Adipocyte (in vitro differentiated cells): ENCODE measurements around the gene WBP1.
"Not testable (repeated sequence)": the region's sequence is repeated elsewhere in the genome, so short reads cannot be mapped to it uniquely, and the experiment has no call there.

Experiments
- DNase-seq: peaks from one replicate; pipeline ENCODE4 v3.0.0-alpha.2; 2015; ENCODE audit warnings: low read depth
- H3K27me3 ChIP-seq: replicated peaks from 2 replicates; pipeline ENCODE4 v1.7.0; 2013; ENCODE audit warnings: mild to moderate bottlenecking, low read length, moderate library complexity; ENCODE audit not compliant: control insufficient read depth, insufficient read depth
- H3K36me3 ChIP-seq: 2 replicates; pipeline ENCODE4 v1.7.0; 2013; ENCODE audit warnings: low read length, mild to moderate bottlenecking, moderate library complexity; ENCODE audit not compliant: control insufficient read depth, insufficient read depth, severe bottlenecking
- H3K4me1 ChIP-seq: 2 replicates; pipeline ENCODE4 v1.7.0; 2013; ENCODE audit warnings: mild to moderate bottlenecking, low read length, moderate library complexity; ENCODE audit not compliant: control insufficient read depth, insufficient read depth
- H3K4me3 ChIP-seq: 2 replicates; pipeline ENCODE4 v1.7.0; 2013; ENCODE audit warnings: mild to moderate bottlenecking, low read length, moderate library complexity
- H3K9ac ChIP-seq: 2 replicates; pipeline ENCODE4 v1.7.0; 2013; ENCODE audit warnings: mild to moderate bottlenecking, low read length, moderate library complexity
- H3K9me3 ChIP-seq: 2 replicates; pipeline ENCODE4 v1.7.0; 2013; ENCODE audit warnings: mild to moderate bottlenecking, low read length, moderate library complexity; ENCODE audit not compliant: control insufficient read depth

WBP1 gene

GRCh38 chr2:74441690-74442482 is 16.4 kb upstream of the WBP1 start, which contains the start of gene RTKN:
RTKN (minus strand) TSS chr2:74441937; CDS start chr2:74441816, 121 bp downstream.
- H3K9ac ChIP-seq, result peak within 1 kb of the TSS; percentile 86
- H3K27me3 ChIP-seq, result no peaks in the 10 kb centered on the region
- no peak for DNase-seq
- no peaks in the 10 kb centered on the region for H3K36me3 ChIP-seq
- peak within 1 kb of the TSS; percentile 82 for H3K4me3 ChIP-seq
- peaks cover 22% of the 10 kb centered on the region for H3K4me1 ChIP-seq
- H3K9me3 ChIP-seq, result no peaks in the 10 kb centered on the region

GRCh38 chr2:74442483-74443297 is 15.5 kb upstream of the WBP1 start:
- peaks cover 22% of the 10 kb centered on the region for H3K4me1 ChIP-seq
- H3K9me3 ChIP-seq, H3K36me3 ChIP-seq, H3K4me3 ChIP-seq, H3K27me3 ChIP-seq, H3K9ac ChIP-seq, DNase-seq: not testable (repeated sequence)

- no peak overlapping the region for H3K9ac ChIP-seq
- no peak for DNase-seq
- no peak overlapping the region for H3K4me3 ChIP-seq
- peaks cover 16% of the 10 kb centered on the region for H3K4me1 ChIP-seq
- H3K36me3 ChIP-seq, result no peaks in the 10 kb centered on the region
- no peaks in the 10 kb centered on the region for H3K9me3 ChIP-seq
- no peaks in the 10 kb centered on the region for H3K27me3 ChIP-seq
Observed at GRCh38 chr2:74444498-74445318, 13.5 kb upstream of the WBP1 start.

- Histone ChIP-seq H3K36me3 (no peaks in the 10 kb centered on the region), H3K4me3 (no peak overlapping the region), H3K4me1 (peaks cover 5% of the 10 kb centered on the region), H3K27me3 (no peaks in the 10 kb centered on the region), H3K9me3 (no peaks in the 10 kb centered on the region), H3K9ac (no peak overlapping the region)
- DNase-seq, result no peak
Observed at GRCh38 chr2:74447230-74447999, 10.8 kb upstream of the WBP1 start.

- H3K36me3 ChIP-seq, result no peaks in the 10 kb centered on the region
- H3K9ac ChIP-seq, result no peak overlapping the region
- no peaks in the 10 kb centered on the region for H3K27me3 ChIP-seq
- H3K4me3 ChIP-seq, result no peak overlapping the region
- peaks cover 5% of the 10 kb centered on the region for H3K4me1 ChIP-seq
- no peak for DNase-seq
- no peaks in the 10 kb centered on the region for H3K9me3 ChIP-seq
Observed at GRCh38 chr2:74448771-74449170, 9.5 kb upstream of the WBP1 start.

- H3K36me3 ChIP-seq, result no peaks in the 10 kb centered on the region
- H3K9me3 ChIP-seq, result no peaks in the 10 kb centered on the region
- DNase-seq, result no peak
- no peaks in the 10 kb centered on the region for H3K27me3 ChIP-seq
- H3K4me1 ChIP-seq, result peaks cover 9% of the 10 kb centered on the region
- H3K4me3 ChIP-seq, result no peak overlapping the region
- no peak overlapping the region for H3K9ac ChIP-seq
Observed at GRCh38 chr2:74450570-74451190, 7.6 kb upstream of the WBP1 start.

- DNase-seq, result peak; percentile 99
- H3K27me3 ChIP-seq, result no peaks in the 10 kb centered on the region
- H3K9me3 ChIP-seq, result no peaks in the 10 kb centered on the region
- peak within 1 kb of the TSS; percentile 92 for H3K4me3 ChIP-seq
- peaks cover 23% of the 10 kb centered on the region for H3K4me1 ChIP-seq
- H3K9ac ChIP-seq, result peak within 1 kb of the TSS; percentile 89
- H3K36me3 ChIP-seq, result no peaks in the 10 kb centered on the region
Observed at GRCh38 chr2:74454654-74455511, 3.4 kb upstream of the WBP1 start, which contains the start of gene INO80B. INO80B (plus strand) TSS chr2:74455087; CDS start chr2:74455117, 30 bp downstream.

GRCh38 chr2:74457129-74457548 is 1.1 kb upstream of the WBP1 start:
- Histone ChIP-seq H3K27me3 (no peaks in the 10 kb centered on the region), H3K9me3 (no peaks in the 10 kb centered on the region), H3K4me1 (peaks cover 23% of the 10 kb centered on the region), H3K36me3 (peaks cover 10% of the 10 kb centered on the region), H3K4me3 (peak overlapping the region; percentile 72), H3K9ac (peak overlapping the region; percentile 91)
- DNase-seq, result no peak

GRCh38 chr2:74457549-74458131 is 598 bp upstream of the WBP1 start:
- DNase-seq, result peak; percentile 70
- H3K36me3 ChIP-seq, result peaks cover 15% of the 10 kb centered on the region
- H3K4me1 ChIP-seq, result peaks cover 23% of the 10 kb centered on the region
- H3K27me3 ChIP-seq, result no peaks in the 10 kb centered on the region
- peak overlapping the region; percentile 99 for H3K4me3 ChIP-seq
- no peaks in the 10 kb centered on the region for H3K9me3 ChIP-seq
- peak overlapping the region; percentile 91 for H3K9ac ChIP-seq
